GM20000 (cell line): ENCODE measurements around the gene CCR7.

Experiments used
- DNase-seq: peaks from one replicate; pipeline ENCODE4 v3.0.0; 2012; ENCODE audit warnings: low spot score
- TF ChIP-seq, protein P1 (sequence below): IDR thresholded peaks from 2 replicates; pipeline ENCODE4 v1.5.1; 2012; ENCODE audit warnings: mild to moderate bottlenecking, control low read depth; ENCODE audit errors: extremely low read depth, missing control alignments

Gene CCR7

DNA sequence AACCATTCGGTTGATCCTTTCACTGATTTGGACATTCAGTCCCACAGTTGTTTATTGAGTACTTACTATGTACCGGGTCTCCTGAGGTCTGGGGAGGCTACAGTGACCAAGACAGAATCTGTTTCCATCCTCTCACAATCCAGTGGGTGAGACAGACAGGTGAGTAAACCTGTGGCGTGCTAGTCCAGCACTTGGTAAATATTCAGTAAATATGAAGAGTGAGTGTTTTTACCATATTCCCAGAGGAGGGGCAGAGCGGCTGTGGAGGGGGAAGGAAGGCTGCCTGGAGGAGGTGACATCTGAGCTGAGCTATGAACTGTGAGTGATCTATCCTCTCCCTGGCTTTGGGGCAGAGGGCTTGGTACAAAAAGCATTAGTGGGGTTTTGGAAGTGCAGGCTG, 31.4 kb downstream of the CCR7 start:
- no peak for DNase-seq
- TF ChIP-seq, protein P1, sequence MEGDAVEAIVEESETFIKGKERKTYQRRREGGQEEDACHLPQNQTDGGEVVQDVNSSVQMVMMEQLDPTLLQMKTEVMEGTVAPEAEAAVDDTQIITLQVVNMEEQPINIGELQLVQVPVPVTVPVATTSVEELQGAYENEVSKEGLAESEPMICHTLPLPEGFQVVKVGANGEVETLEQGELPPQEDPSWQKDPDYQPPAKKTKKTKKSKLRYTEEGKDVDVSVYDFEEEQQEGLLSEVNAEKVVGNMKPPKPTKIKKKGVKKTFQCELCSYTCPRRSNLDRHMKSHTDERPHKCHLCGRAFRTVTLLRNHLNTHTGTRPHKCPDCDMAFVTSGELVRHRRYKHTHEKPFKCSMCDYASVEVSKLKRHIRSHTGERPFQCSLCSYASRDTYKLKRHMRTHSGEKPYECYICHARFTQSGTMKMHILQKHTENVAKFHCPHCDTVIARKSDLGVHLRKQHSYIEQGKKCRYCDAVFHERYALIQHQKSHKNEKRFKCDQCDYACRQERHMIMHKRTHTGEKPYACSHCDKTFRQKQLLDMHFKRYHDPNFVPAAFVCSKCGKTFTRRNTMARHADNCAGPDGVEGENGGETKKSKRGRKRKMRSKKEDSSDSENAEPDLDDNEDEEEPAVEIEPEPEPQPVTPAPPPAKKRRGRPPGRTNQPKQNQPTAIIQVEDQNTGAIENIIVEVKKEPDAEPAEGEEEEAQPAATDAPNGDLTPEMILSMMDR = no peak

DNA sequence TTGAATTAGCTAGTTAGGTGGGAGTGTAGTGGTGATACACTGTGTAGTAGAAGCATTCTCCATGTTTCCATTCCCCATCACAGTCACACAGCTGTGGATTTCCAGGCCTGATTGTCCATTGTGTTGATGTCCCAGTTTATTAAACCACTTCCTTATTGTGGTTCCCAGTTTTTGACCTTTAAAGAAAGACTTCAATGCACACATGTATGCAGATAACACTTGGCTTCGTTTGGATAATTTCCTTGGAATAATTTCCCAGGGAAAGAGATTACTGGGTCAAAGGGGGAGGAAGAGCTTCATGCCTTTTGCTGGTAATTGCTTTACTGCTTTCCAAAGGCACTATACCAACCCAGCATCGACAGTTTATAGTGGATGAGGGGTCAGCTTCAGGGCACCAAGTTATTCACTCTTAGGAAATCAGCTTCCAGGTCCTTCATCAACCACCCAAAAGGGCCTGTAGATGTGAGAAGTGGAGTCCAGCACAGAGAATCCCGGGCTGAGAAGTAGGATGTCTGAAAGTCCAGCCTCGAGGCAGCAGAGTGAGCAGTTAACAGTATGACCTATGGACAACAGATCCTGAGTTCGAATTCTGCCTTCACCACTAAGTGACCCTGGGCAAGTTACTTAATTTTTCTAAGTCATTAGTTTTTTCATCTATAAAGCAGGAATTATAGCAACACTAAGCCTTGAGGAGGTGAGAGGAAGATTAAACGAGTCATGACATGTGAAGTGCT, 32.6 kb downstream of the CCR7 start:
- DNase-seq = no peak
- TF ChIP-seq, protein P1 = no peak

DNA sequence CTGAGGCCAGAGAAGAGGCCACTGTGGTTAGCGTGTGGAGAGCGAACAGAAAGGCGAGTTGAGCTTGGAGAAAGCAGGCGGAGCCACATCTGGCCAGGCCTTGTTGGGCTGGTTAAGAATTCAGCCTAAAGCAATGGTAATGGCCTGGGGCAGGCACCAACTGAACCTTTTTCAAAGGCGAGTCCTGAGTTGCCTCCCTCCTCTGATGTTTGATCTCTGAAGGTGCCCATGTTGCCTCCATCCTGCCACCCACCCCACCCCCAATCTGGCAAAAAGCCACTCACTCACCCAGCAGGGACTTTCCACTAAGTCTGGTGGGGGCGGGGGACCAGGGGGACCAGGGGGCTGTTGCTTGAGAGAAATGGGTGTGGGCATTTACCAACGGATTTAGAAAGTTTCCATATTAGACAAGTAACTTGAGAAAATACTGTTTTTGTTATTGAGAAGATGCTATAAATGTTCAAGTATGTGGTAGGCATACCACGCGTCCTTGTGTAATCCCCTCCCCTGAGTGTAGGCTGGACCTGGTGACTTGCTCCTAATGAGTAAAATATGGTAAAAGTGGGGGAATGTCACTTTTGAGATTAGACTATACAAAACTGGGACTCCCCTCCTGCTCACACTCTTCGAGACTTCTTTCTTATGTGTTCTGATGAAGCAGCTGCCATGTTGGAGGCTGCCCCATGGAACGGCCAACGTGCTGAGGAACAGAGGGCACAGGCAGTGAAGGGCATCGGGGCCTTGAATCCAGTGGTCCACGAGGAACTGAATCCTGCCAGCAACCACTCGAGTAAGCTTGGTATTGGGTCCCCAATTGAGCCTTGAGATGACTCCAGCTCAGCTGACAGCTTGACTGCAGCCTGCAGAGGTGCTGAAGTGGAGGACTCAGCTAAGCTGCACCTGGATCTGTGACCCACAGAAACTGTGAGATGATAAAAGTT, 34.0 kb downstream of the CCR7 start:
- TF ChIP-seq, protein P1 = no peak
- DNase-seq = peak; percentile 48

DNA sequence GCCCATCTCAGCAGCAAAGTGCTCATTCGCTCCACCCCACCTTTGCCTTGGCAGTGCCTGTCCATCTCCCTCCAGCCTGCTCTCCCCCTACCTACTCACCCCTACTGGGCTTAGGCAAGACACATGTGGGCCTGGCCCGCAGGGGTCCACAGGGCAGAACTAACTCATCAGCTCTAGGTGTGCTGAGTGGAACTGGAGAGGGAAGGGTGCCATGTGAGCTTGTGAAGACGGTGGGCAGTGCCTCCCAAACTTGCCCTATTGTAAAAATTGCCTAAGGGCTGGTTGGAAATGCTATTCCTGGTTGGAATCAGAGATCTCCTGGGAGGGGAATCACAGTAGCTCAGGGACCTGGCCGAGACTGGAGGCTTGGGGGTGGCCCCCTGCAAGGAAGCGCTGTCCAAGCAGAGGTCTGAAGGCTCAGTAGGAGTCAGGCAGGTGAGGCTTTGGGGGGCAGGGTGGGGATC, 34.7 kb downstream of the CCR7 start:
- TF ChIP-seq, protein P1 = no peak
- DNase-seq = no peak

DNA sequence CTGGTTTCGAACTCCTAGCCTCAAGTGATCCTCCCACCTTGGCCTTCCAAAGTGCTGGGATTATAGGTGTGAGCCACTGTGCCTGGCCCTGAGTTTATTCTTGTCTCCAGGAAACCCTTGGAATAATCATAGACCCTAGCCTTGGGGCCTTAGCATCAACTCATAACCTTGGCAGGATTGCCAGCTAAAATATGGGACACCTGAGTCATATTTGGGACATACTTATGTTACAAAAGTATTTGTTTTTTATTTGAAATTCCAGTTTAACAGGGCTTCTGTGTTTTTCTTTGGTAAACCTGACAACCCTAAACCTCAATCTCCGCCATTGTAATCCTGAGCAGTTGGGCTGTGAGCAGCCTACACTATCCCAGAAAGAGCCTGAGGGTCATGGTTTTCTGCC, 35.3 kb downstream of the CCR7 start:
- DNase-seq = no peak

DNA sequence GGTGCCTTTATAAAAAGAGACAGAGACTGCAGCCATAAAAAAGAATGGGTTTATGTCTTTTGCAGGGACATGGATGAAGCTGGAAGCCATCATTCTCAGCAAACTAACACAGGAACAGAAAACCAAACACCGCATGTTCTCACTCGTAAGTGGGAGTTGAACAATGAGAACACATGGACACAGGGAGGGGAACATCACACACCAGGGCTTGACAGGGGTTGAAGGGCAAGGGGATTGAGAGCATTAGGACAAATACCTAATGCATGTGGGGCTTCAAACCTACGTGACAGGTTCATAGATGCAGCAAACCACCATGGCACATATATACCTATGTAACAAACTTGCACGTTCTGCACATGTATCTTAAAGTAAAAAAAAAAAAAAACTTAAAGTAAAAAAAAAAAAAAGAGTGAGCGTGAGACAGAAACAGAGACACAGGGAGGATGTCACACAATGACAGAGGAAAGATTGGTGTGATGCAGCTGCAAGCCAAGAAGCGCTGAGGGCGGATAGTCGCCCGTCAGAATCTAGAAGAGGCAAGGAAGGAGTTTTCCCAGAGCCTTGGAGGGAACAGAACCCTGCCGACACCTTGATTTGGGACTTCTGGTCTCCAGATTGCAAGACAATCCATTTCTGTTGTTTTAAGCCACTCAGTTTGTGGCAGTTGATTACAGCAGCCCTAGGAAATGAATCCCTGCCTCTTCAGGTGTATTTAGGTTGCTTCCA, 36.4 kb downstream of the CCR7 start:
- TF ChIP-seq, protein P1 = no peak

More for the DNA sequence above, 35.3 kb downstream of the CCR7 start:
- TF ChIP-seq, protein P1 = no peak

More for the DNA sequence above, 36.4 kb downstream of the CCR7 start:
- DNase-seq = no peak
